Epithelial cell of esophagus (primary cell): ENCODE measurements around the gene ICAM4.

Experiments used
- DNase-seq: peaks from one replicate; pipeline ENCODE4 v3.0.0; 2010; ENCODE audit warnings: low read depth
- H3K4me3 ChIP-seq: 2 replicates; pipeline ENCODE4 v1.5.1; 2011; ENCODE audit warnings: mild to moderate bottlenecking, low read length, control low read depth
- TF ChIP-seq, protein P1 (sequence below): IDR thresholded peaks from 2 replicates; pipeline ENCODE4 v1.5.1; 2011; ENCODE audit warnings: low read depth, mild to moderate bottlenecking, low read length, control low read depth, inconsistent platforms; ENCODE audit not compliant: insufficient read depth; ENCODE audit errors: missing control alignments

ICAM4 gene

GRCh38 chr19:10292206-10292788, 5.5 kb downstream of the ICAM4 start:
- TF ChIP-seq, protein P1, sequence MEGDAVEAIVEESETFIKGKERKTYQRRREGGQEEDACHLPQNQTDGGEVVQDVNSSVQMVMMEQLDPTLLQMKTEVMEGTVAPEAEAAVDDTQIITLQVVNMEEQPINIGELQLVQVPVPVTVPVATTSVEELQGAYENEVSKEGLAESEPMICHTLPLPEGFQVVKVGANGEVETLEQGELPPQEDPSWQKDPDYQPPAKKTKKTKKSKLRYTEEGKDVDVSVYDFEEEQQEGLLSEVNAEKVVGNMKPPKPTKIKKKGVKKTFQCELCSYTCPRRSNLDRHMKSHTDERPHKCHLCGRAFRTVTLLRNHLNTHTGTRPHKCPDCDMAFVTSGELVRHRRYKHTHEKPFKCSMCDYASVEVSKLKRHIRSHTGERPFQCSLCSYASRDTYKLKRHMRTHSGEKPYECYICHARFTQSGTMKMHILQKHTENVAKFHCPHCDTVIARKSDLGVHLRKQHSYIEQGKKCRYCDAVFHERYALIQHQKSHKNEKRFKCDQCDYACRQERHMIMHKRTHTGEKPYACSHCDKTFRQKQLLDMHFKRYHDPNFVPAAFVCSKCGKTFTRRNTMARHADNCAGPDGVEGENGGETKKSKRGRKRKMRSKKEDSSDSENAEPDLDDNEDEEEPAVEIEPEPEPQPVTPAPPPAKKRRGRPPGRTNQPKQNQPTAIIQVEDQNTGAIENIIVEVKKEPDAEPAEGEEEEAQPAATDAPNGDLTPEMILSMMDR = no peak
- peak overlapping the region; percentile 53 for H3K4me3 ChIP-seq
- DNase-seq = peak; percentile 85

- TF ChIP-seq, protein P1 = no peak
- no peak for DNase-seq
- no peak overlapping the region for H3K4me3 ChIP-seq
Measured at GRCh38 chr19:10292789-10293636, 6.3 kb downstream of the ICAM4 start.

DNA sequence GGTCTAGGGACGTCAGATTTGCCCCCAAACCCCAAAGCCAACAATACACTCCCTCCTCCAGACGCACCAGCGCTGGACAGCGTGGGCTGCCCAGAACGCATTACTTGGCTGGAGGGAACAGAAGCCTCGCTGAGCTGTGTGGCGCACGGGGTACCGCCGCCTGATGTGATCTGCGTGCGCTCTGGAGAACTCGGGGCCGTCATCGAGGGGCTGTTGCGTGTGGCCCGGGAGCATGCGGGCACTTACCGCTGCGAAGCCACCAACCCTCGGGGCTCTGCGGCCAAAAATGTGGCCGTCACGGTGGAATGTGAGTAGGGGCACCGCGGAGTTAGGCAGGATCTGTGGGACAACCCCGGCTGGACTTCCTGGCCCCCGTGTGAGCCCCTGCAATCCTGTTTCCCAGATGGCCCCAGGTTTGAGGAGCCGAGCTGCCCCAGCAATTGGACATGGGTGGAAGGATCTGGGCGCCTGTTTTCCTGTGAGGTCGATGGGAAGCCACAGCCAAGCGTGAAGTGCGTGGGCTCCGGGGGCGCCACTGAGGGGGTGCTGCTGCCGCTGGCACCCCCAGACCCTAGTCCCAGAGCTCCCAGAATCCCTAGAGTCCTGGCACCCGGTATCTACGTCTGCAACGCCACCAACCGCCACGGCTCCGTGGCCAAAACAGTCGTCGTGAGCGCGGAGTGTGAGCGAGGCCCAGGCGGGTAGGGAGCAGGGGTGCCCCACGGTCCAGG, 7.0 kb downstream of the ICAM4 start:
- H3K4me3 ChIP-seq = no peak overlapping the region
- TF ChIP-seq, protein P1 = no peak
- DNase-seq = no peak

- H3K4me3 ChIP-seq = no peak overlapping the region
- no peak for DNase-seq
- TF ChIP-seq, protein P1 = no peak
Measured at GRCh38 chr19:10294368-10294697, 7.6 kb downstream of the ICAM4 start.

DNA sequence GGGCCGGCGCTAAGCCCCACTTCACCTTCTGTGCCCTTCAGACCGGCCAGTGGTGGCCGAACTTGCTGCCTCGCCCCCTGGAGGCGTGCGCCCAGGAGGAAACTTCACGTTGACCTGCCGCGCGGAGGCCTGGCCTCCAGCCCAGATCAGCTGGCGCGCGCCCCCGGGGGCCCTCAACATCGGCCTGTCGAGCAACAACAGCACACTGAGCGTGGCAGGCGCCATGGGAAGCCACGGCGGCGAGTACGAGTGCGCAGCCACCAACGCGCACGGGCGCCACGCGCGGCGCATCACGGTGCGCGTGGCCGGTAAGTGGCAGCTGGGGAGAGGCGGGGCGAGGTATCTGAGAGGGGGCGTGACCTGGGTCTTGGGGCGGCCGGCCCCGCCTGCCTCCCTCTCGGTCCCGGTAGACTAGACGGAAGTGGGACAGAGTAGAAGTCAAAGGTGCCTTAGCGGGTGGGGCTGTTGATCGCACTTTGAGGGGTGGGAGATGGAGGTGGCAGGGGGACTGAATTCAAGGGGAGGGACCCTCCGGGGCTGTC, 8.6 kb downstream of the ICAM4 start:
- TF ChIP-seq, protein P1 = no peak
- DNase-seq = no peak

GRCh38 chr19:10295847-10296591, 9.3 kb downstream of the ICAM4 start:
- DNase-seq = no peak
- H3K4me3 ChIP-seq = no peak overlapping the region
- TF ChIP-seq, protein P1 = no peak

More for the DNA sequence above, 8.6 kb downstream of the ICAM4 start:
- no peak overlapping the region for H3K4me3 ChIP-seq
